A673 (cell line): ENCODE measurements around the gene TUBA4B. TPM values are rescaled to one million over a fixed set of nuclear protein-coding genes. Genes with fewer than 3 reads are reported as not detected.

Experiments
- BruUV-seq: library from RNA; stranded (reverse); fragments of 400-500 nt; replicated peaks from 2 replicates; lab custom pipeline; 2021; lab: Mats Ljungman, UMichigan
- CTCF ChIA-PET: fragments of 300-600 bp; sonication (Branson Sonifier 250); formaldehyde crosslinking; loops from one replicate; lab custom pipeline; 2022; ENCODE audit warnings: antibody characterized with exemption; lab: Charles Lee
- POLR2A ChIA-PET: fragments of 300-600 bp; sonication (Branson Sonifier 250); formaldehyde crosslinking; loops from one replicate; lab custom pipeline; 2022; ENCODE audit warnings: antibody characterized with exemption; ENCODE audit not compliant: low non-redundant PET; lab: Charles Lee
- DNase-seq: peaks from one replicate; pipeline ENCODE4 v3.0.0-alpha.2; 2015; ENCODE audit warnings: low spot score
- H3K27ac ChIP-seq: fragments of 200-600 bp; sonication (generic); 2 replicates; pipeline ENCODE4 v1.5.1; 2016; ENCODE audit warnings: mixed run types, low read depth, mild to moderate bottlenecking, mixed read lengths, antibody characterized with exemption, low read length; ENCODE audit not compliant: poor library complexity, severe bottlenecking
- H3K27me3 ChIP-seq: fragments of 200-600 bp; sonication (generic); replicated peaks from 2 replicates; pipeline ENCODE4 v1.6.1; 2017; ENCODE audit warnings: mixed run types, low read depth, mild to moderate bottlenecking, mixed read lengths, antibody characterized with exemption, low read length; ENCODE audit not compliant: insufficient read depth, poor library complexity
- H3K36me3 ChIP-seq: fragments of 200-600 bp; sonication (generic); 2 replicates; pipeline ENCODE4 v1.6.1; 2016; ENCODE audit warnings: mixed run types, mild to moderate bottlenecking, mixed read lengths, antibody characterized with exemption, low read length; ENCODE audit not compliant: insufficient read depth, poor library complexity, severe bottlenecking
- H3K4me1 ChIP-seq: fragments of 200-600 bp; sonication (generic); 2 replicates; pipeline ENCODE4 v1.6.1; 2017; ENCODE audit warnings: mixed run types, mild to moderate bottlenecking, mixed read lengths, antibody characterized with exemption, low read length; ENCODE audit not compliant: insufficient read depth, poor library complexity, severe bottlenecking
- H3K4me3 ChIP-seq: fragments of 200-600 bp; sonication (generic); 2 replicates; pipeline ENCODE4 v1.5.1; 2016; ENCODE audit warnings: low read depth, mixed run types, mild to moderate bottlenecking, mixed read lengths, low read length; ENCODE audit not compliant: poor library complexity, severe bottlenecking
- H3K9me3 ChIP-seq: fragments of 200-600 bp; sonication (generic); 2 replicates; pipeline ENCODE4 v1.6.1; 2016; ENCODE audit warnings: mixed run types, low read depth, mild to moderate bottlenecking, mixed read lengths, antibody characterized with exemption, low read length; ENCODE audit not compliant: poor library complexity, severe bottlenecking
- CTCF ChIP-seq: fragments of 300-800, 200-600 bp; sonication (generic); conservative IDR thresholded peaks from 2 replicates; pipeline ENCODE4 v1.5.1; 2017; ENCODE audit warnings: low read depth, mild to moderate bottlenecking, antibody characterized with exemption, low read length, moderate library complexity, mixed read lengths
- EZH2 ChIP-seq: fragments of 200-600 bp; sonication (generic); IDR thresholded peaks from 2 replicates; pipeline ENCODE4 v1.6.1; 2017; ENCODE audit warnings: borderline replicate concordance, low read depth, mild to moderate bottlenecking, mixed read lengths, antibody characterized with exemption, low read length; ENCODE audit not compliant: poor library complexity, severe bottlenecking
- intact Hi-C: fragments of 100-400 bp; cut with micrococcal nuclease; formaldehyde crosslinking; loops from one replicate; pipeline ENCODE4 v1.10.0; 2022; ENCODE audit not compliant: unreplicated experiment
- total RNA-seq: library from RNA; stranded (reverse); gene quantifications from 2 replicates; pipeline ENCODE4 v1.2.3, GENCODE V29; 2021

The TUBA4B gene
- total RNA-seq, 1 experiment from 2014 or later: not detected

GRCh38 chr2:219268294-219268693, 15.3 kb downstream of the TUBA4B start:
- Histone ChIP-seq H3K36me3 (no peaks in the 10 kb centered on the region), H3K27me3 (no peaks in the 10 kb centered on the region), H3K4me1 (no peaks in the 10 kb centered on the region), H3K27ac (no peak overlapping the region), H3K9me3 (no peaks in the 10 kb centered on the region), H3K4me3 (no peak overlapping the region)
- DNase-seq: no peak
- CTCF ChIA-PET: interaction anchor here (0.8 kb wide), 1 partner anchor 10 kb away, joined by 3 read pairs; no protein-coding TSS in a partner anchor
- BruUV-seq: no TSS peak
- POLR2A ChIA-PET: no interaction called here
- intact Hi-C loops: no loop called here
- no peak for TF ChIP-seq CTCF
- TF ChIP-seq EZH2: no peak

- BruUV-seq: no TSS peak
- Histone ChIP-seq H3K4me3 (no peak overlapping the region), H3K27ac (no peak overlapping the region), H3K27me3 (no peaks in the 10 kb centered on the region), H3K9me3 (no peaks in the 10 kb centered on the region), H3K4me1 (no peaks in the 10 kb centered on the region), H3K36me3 (no peaks in the 10 kb centered on the region)
- intact Hi-C loops: no loop called here
- TF ChIP-seq EZH2 (no peak), CTCF (no peak)
- ChIA-PET CTCF (no interaction called here), POLR2A (no interaction called here)
- no peak for DNase-seq
Observed at GRCh38 chr2:219269362-219270054, 16.5 kb downstream of the TUBA4B start.

GRCh38 chr2:219270055-219270372, 17.0 kb downstream of the TUBA4B start:
- Histone ChIP-seq H3K36me3 (no peaks in the 10 kb centered on the region), H3K4me1 (no peaks in the 10 kb centered on the region), H3K27ac (no peak overlapping the region), H3K4me3 (no peak overlapping the region), H3K9me3 (no peaks in the 10 kb centered on the region), H3K27me3 (no peaks in the 10 kb centered on the region)
- POLR2A ChIA-PET: no interaction called here
- no peak for TF ChIP-seq CTCF
- TF ChIP-seq EZH2: no peak
- CTCF ChIA-PET: no interaction called here
- intact Hi-C loops: no loop called here
- BruUV-seq: no TSS peak
- DNase-seq: no peak
